OCI-LY3 (cell line): ENCODE data around the gene CCDC187.

ENCODE experiments used
- H2AFZ ChIP-seq: fragments of 200-600, 300-600 bp; shearing (Covaris generic); 2 replicates; pipeline ENCODE4 v1.6.0; 2014; ENCODE audit warnings: antibody characterized with exemption, low read depth, low read length
- H3K27ac ChIP-seq: fragments of 200-600, 300-600 bp; sonication (generic); 2 replicates; pipeline ENCODE4 v1.5.1; 2014; ENCODE audit warnings: mild to moderate bottlenecking, low read length, moderate library complexity, mixed read lengths
- H3K27me3 ChIP-seq: fragments of 200-600, 300-600 bp; sonication (generic); 2 replicates; pipeline ENCODE4 v1.6.1; 2014; ENCODE audit warnings: low read depth, low read length, mixed read lengths
- H3K36me3 ChIP-seq: fragments of 200-600, 300-600 bp; sonication (generic); replicated peaks from 2 replicates; pipeline ENCODE3; 2014; ENCODE audit warnings: low read depth, low read length, mixed read lengths
- H3K4me1 ChIP-seq: fragments of 300-600, 200-600 bp; sonication (generic); 2 replicates; pipeline ENCODE4 v1.6.1; 2014; ENCODE audit warnings: low read length, mixed read lengths
- H3K4me2 ChIP-seq: fragments of 200-600, 300-600 bp; sonication (generic); 2 replicates; pipeline ENCODE4 v1.6.1; 2014; ENCODE audit warnings: low read length, mixed read lengths
- H3K4me3 ChIP-seq: fragments of 300-600, 200-600 bp; sonication (generic); 2 replicates; pipeline ENCODE4 v1.5.1; 2014; ENCODE audit warnings: antibody characterized with exemption, mild to moderate bottlenecking, low read length, moderate library complexity
- H3K79me2 ChIP-seq: fragments of 300-600, 200-600 bp; shearing (Covaris generic); 2 replicates; pipeline ENCODE4 v1.6.1; 2014; ENCODE audit warnings: mild to moderate bottlenecking, low read length, mixed read lengths
- H3K9ac ChIP-seq: fragments of 300-600, 200-600 bp; shearing (Covaris generic); 2 replicates; pipeline ENCODE4 v1.6.0; 2014; ENCODE audit warnings: mild to moderate bottlenecking, low read length, moderate library complexity
- H3K9me3 ChIP-seq: fragments of 200-600, 300-600 bp; shearing (Covaris generic); 2 replicates; pipeline ENCODE4 v1.6.1; 2014; ENCODE audit warnings: low read length, mixed read lengths; ENCODE audit not compliant: insufficient read depth
- H4K20me1 ChIP-seq: fragments of 200-600, 300-600 bp; sonication (generic); 2 replicates; pipeline ENCODE4 v1.6.1; 2016; ENCODE audit warnings: low read length, mixed read lengths; ENCODE audit not compliant: insufficient read depth
- EZH2phosphoT487 ChIP-seq: fragments of 200-600 bp; shearing (Covaris generic); IDR thresholded peaks from 2 replicates; pipeline ENCODE4 v1.6.1; 2018; ENCODE audit warnings: antibody characterized with exemption, mixed run types, low read depth
- TF ChIP-seq, protein P1 (sequence below): fragments of 200-600, 300-600 bp; sonication (generic); IDR thresholded peaks from 2 replicates; pipeline ENCODE4 v1.5.1; 2014; ENCODE audit warnings: antibody characterized with exemption, low read length, low read depth

Gene CCDC187

DNA sequence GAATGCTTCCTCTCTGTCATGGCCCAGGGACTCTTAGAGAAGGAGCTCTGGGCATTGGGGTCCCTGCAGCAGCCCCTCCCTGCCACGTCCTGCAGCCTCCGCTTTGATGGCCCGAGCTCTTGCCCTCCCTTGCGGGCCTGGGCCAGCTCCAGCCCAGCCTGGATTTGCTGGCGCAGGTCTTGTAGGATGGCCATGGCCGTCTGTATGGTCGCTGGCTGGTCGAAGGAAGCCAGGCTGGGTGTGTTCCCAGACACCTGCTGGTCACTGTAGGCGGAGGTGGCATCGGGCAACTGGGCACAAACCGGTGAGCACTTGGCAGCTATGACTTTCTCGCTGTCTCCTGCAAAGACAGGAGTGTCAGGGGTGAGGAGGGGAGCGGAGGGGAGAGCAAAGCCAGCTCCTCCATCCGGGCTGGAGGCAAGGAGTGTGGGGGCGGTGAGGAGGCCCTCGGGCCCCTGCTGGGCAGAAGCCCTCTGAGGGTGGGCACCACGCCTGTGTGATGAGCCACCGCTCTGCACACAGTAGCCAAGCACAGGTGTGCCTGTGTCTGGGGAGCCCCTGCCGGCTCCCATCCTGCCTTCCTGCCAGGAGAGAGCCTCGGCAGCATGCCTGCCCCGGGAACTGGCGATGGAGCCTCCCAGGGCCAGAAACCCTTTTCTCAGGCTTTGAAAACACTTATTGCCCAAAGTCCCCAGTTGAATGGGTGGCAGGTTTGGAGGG lies 12.4 kb downstream of the CCDC187 start:
- no peaks in the 10 kb centered on the region for H4K20me1 ChIP-seq
- peaks cover 10% of the 10 kb centered on the region for H3K4me1 ChIP-seq
- no peak overlapping the region for H2AFZ ChIP-seq
- H3K36me3 ChIP-seq, result no peaks in the 10 kb centered on the region
- no peak overlapping the region for H3K9ac ChIP-seq
- TF ChIP-seq EZH2phosphoT487, result no peak
- TF ChIP-seq, protein P1, sequence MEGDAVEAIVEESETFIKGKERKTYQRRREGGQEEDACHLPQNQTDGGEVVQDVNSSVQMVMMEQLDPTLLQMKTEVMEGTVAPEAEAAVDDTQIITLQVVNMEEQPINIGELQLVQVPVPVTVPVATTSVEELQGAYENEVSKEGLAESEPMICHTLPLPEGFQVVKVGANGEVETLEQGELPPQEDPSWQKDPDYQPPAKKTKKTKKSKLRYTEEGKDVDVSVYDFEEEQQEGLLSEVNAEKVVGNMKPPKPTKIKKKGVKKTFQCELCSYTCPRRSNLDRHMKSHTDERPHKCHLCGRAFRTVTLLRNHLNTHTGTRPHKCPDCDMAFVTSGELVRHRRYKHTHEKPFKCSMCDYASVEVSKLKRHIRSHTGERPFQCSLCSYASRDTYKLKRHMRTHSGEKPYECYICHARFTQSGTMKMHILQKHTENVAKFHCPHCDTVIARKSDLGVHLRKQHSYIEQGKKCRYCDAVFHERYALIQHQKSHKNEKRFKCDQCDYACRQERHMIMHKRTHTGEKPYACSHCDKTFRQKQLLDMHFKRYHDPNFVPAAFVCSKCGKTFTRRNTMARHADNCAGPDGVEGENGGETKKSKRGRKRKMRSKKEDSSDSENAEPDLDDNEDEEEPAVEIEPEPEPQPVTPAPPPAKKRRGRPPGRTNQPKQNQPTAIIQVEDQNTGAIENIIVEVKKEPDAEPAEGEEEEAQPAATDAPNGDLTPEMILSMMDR, result no peak
- no peak overlapping the region for H3K27ac ChIP-seq
- peaks cover under 1% of the 10 kb centered on the region; the same call in 1 of the 2 replicates for H3K27me3 ChIP-seq
- no peak overlapping the region for H3K4me2 ChIP-seq
- H3K4me3 ChIP-seq, result no peak overlapping the region
- no peaks in the 10 kb centered on the region for H3K9me3 ChIP-seq
- no peaks in the 10 kb centered on the region for H3K79me2 ChIP-seq

DNA sequence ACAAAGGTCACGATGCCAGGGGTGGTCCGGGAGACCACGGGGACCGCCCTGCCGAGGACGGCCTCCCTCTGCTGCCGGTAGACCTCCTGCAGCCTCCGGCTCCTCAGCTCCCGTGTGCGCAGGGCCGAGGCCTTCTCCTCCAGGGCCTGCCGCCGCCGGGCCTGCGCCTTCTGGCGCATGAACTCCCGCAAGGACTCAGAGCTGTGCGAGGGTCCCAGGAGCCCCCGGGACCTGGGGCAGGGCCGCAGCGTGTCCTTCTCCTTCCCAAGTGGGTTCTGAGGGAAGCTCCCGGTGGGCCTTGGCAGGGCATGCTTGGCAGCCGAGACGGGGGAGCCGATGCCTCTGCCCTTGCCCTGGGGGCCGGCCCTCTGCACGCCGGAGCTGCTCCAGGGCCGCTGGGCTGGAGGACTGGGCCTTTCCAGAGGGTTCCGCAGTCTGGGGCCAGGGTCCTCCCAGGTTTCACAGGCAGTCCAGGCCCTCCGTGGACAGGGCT lies 13.3 kb downstream of the CCDC187 start:
- Histone ChIP-seq H3K4me1 (peaks cover 10% of the 10 kb centered on the region), H4K20me1 (no peaks in the 10 kb centered on the region), H3K27ac (no peak overlapping the region), H2AFZ (no peak overlapping the region), H3K9me3 (no peaks in the 10 kb centered on the region), H3K4me3 (no peak overlapping the region), H3K79me2 (no peaks in the 10 kb centered on the region), H3K4me2 (no peak overlapping the region), H3K27me3 (no peaks in the 10 kb centered on the region), H3K9ac (no peak overlapping the region), H3K36me3 (no peaks in the 10 kb centered on the region)
- no peak for TF ChIP-seq EZH2phosphoT487
- TF ChIP-seq, protein P1, result no peak

DNA sequence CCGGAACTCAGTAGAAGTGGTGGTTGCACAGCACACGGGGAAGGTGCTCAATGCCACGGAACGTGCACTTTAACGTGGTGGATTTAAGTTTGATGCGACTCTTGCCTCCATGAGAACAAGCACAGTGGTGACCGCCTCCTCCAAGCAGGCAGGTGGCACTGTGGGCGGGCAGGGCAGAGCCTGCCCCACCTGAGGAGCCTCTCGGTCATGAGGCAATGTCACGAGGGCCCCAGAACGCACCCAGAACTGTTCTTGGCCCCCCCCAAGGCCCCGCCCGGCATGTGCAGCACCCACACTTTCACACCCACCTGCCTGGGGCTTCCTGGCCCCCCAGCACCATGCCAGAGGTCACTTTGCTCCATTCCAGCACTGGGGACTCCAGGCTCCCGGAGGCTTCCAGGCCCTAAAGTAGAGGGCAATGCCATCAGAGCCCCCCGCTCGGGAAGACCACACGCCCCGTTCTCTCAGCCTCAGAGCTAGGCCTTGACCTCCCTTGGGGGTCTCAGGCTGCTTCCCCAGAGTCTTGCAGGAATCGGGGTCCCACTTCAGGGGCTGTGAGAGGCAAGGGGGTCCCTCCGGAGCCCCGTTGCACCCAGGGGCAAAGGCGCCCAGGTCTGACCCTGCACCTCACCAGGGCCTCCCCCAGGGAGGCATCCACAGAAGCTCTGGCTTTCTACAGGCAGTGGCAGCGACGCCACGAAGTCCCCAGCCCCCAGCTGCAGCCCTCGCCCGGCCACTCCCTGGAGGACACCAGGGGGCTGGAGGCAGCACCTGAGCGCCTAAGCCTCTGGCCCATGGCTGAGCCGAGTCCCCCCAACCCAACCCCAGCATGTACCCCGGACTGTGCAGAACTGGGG lies 14.0 kb downstream of the CCDC187 start:
- Histone ChIP-seq H4K20me1 (no peaks in the 10 kb centered on the region), H3K4me2 (peak overlapping the region; percentile 27; the same call in 1 of the 2 replicates), H3K36me3 (no peaks in the 10 kb centered on the region), H3K9ac (no peak overlapping the region), H3K27ac (no peak overlapping the region), H3K79me2 (no peaks in the 10 kb centered on the region), H3K9me3 (no peaks in the 10 kb centered on the region), H3K4me3 (no peak overlapping the region), H3K27me3 (no peaks in the 10 kb centered on the region), H3K4me1 (peaks cover 10% of the 10 kb centered on the region), H2AFZ (no peak overlapping the region; the same call in 1 of the 2 replicates)
- TF ChIP-seq, protein P1, result peak; percentile 27; the same call in 1 of the 2 replicates
- TF ChIP-seq EZH2phosphoT487, result no peak
